ENCODE measurements around the gene TRAPPC3. TPM values are rescaled to one million over a fixed set of nuclear protein-coding genes. Genes with fewer than 3 reads are reported as not detected.
A peak's percentile ranks its signal among the peaks of the same experiment; 100 is the strongest.

TRAPPC3 gene
- total RNA-seq, 1 donor from 2014 or later, result 74.4 TPM

GRCh38 chr1:36154765-36155407 lies 5.6 kb upstream of the TRAPPC3 start:
- no peak for DNase-seq (ENCODE audit: low spot score)
- H3K36me3 Mint-ChIP-seq (ENCODE audit: low read depth), result peaks cover 10% of the 10 kb centered on the region
- H3K4me3 Mint-ChIP-seq, result peak overlapping the region; percentile 71
- H3K27ac Mint-ChIP-seq, result peak overlapping the region; percentile 71
- H3K27me3 Mint-ChIP-seq (ENCODE audit: insufficient read depth), result no peaks in the 10 kb centered on the region
- intact Hi-C loops (cut with micrococcal nuclease), result no loop called here
- no peaks in the 10 kb centered on the region for H3K9me3 Mint-ChIP-seq
- H3K4me1 Mint-ChIP-seq (ENCODE audit: low read depth), result peaks cover 70% of the 10 kb centered on the region

GRCh38 chr1:36154335-36154734 lies 5.0 kb upstream of the TRAPPC3 start:
- Mint-ChIP-seq H3K36me3 (ENCODE audit: low read depth) (peaks cover 6% of the 10 kb centered on the region), H3K4me1 (ENCODE audit: low read depth) (peaks cover 68% of the 10 kb centered on the region), H3K27me3 (ENCODE audit: insufficient read depth) (no peaks in the 10 kb centered on the region), H3K9me3 (no peaks in the 10 kb centered on the region), H3K27ac (peak overlapping the region; percentile 71), H3K4me3 (peak overlapping the region; percentile 71)
- intact Hi-C loops (cut with micrococcal nuclease), result no loop called here
- DNase-seq (ENCODE audit: low spot score), result no peak

GRCh38 chr1:36153476-36153875 lies 4.2 kb upstream of the TRAPPC3 start:
- Mint-ChIP-seq H3K4me3 (peak overlapping the region; percentile 57), H3K27ac (peak overlapping the region; percentile 22), H3K9me3 (no peaks in the 10 kb centered on the region), H3K36me3 (ENCODE audit: low read depth) (peaks cover 3% of the 10 kb centered on the region), H3K4me1 (ENCODE audit: low read depth) (peaks cover 68% of the 10 kb centered on the region), H3K27me3 (ENCODE audit: insufficient read depth) (no peaks in the 10 kb centered on the region)
- no peak for DNase-seq (ENCODE audit: low spot score)
- intact Hi-C loops (cut with micrococcal nuclease), result no loop called here

GRCh38 chr1:36151845-36152203 lies 2.5 kb upstream of the TRAPPC3 start:
- Mint-ChIP-seq H3K27ac (peak overlapping the region; percentile 82), H3K9me3 (no peaks in the 10 kb centered on the region), H3K4me3 (peak overlapping the region; percentile 62), H3K4me1 (ENCODE audit: low read depth) (peaks cover 66% of the 10 kb centered on the region), H3K27me3 (ENCODE audit: insufficient read depth) (no peaks in the 10 kb centered on the region), H3K36me3 (ENCODE audit: low read depth) (peaks cover 7% of the 10 kb centered on the region)
- intact Hi-C loops (cut with micrococcal nuclease), result no loop called here
- DNase-seq (ENCODE audit: low spot score), result peak; percentile 50

GRCh38 chr1:36151134-36151844 lies 2.0 kb upstream of the TRAPPC3 start:
- H3K27ac Mint-ChIP-seq, result peak overlapping the region; percentile 99
- H3K27me3 Mint-ChIP-seq (ENCODE audit: insufficient read depth), result no peaks in the 10 kb centered on the region
- H3K36me3 Mint-ChIP-seq (ENCODE audit: low read depth), result peaks cover 9% of the 10 kb centered on the region
- no peaks in the 10 kb centered on the region for H3K9me3 Mint-ChIP-seq
- DNase-seq (ENCODE audit: low spot score), result no peak
- peaks cover 68% of the 10 kb centered on the region for H3K4me1 Mint-ChIP-seq (ENCODE audit: low read depth)
- H3K4me3 Mint-ChIP-seq, result peak overlapping the region; percentile 92
- intact Hi-C loops (cut with micrococcal nuclease), result no loop called here

- no peaks in the 10 kb centered on the region for H3K27me3 Mint-ChIP-seq (ENCODE audit: insufficient read depth)
- peak; percentile 79 for DNase-seq (ENCODE audit: low spot score)
- H3K27ac Mint-ChIP-seq, result peak overlapping the region; percentile 99
- H3K4me1 Mint-ChIP-seq (ENCODE audit: low read depth), result peaks cover 68% of the 10 kb centered on the region
- peak overlapping the region; percentile 92 for H3K4me3 Mint-ChIP-seq
- H3K36me3 Mint-ChIP-seq (ENCODE audit: low read depth), result peaks cover 9% of the 10 kb centered on the region
- intact Hi-C loops (cut with micrococcal nuclease), result no loop called here
- no peaks in the 10 kb centered on the region for H3K9me3 Mint-ChIP-seq
Measured at GRCh38 chr1:36150296-36151133, 1.2 kb upstream of the TRAPPC3 start.

GRCh38 chr1:36149973-36150295 lies 648 bp upstream of the TRAPPC3 start:
- intact Hi-C loops (cut with micrococcal nuclease), result loop anchor here (1.0 to 5.0 kb wide), 16 partner anchors 7 to 1542 kb away; partner anchors contain the start of genes ADPRS, AGO1, AGO3 and CDCA8
- no peaks in the 10 kb centered on the region for H3K9me3 Mint-ChIP-seq
- H3K27ac Mint-ChIP-seq, result peak overlapping the region; percentile 99
- peaks cover 68% of the 10 kb centered on the region for H3K4me1 Mint-ChIP-seq (ENCODE audit: low read depth)
- H3K27me3 Mint-ChIP-seq (ENCODE audit: insufficient read depth), result no peaks in the 10 kb centered on the region
- peaks cover 9% of the 10 kb centered on the region for H3K36me3 Mint-ChIP-seq (ENCODE audit: low read depth)
- DNase-seq (ENCODE audit: low spot score), result no peak
- H3K4me3 Mint-ChIP-seq, result peak overlapping the region; percentile 92

- H3K36me3 Mint-ChIP-seq (ENCODE audit: low read depth), result peaks cover 13% of the 10 kb centered on the region
- H3K9me3 Mint-ChIP-seq, result no peaks in the 10 kb centered on the region
- DNase-seq (ENCODE audit: low spot score), result no peak
- no peaks in the 10 kb centered on the region for H3K27me3 Mint-ChIP-seq (ENCODE audit: insufficient read depth)
- intact Hi-C loops (cut with micrococcal nuclease), result loop anchor here (1.0 to 5.0 kb wide), 16 partner anchors 8 to 1543 kb away; partner anchors contain the start of genes ADPRS, AGO1, AGO3 and CDCA8
- H3K4me3 Mint-ChIP-seq, result peak overlapping the region; percentile 92
- H3K4me1 Mint-ChIP-seq (ENCODE audit: low read depth), result peaks cover 65% of the 10 kb centered on the region
- H3K27ac Mint-ChIP-seq, result peak overlapping the region; percentile 99
Measured at GRCh38 chr1:36148821-36149236, 457 bp downstream of the TRAPPC3 start.

- H3K4me1 Mint-ChIP-seq (ENCODE audit: low read depth), result peaks cover 58% of the 10 kb centered on the region
- no peak overlapping the region for H3K27ac Mint-ChIP-seq
- DNase-seq (ENCODE audit: low spot score), result no peak
- intact Hi-C loops (cut with micrococcal nuclease), result no loop called here
- no peak overlapping the region for H3K4me3 Mint-ChIP-seq
- H3K36me3 Mint-ChIP-seq (ENCODE audit: low read depth), result peaks cover 25% of the 10 kb centered on the region
- H3K9me3 Mint-ChIP-seq, result no peaks in the 10 kb centered on the region
- H3K27me3 Mint-ChIP-seq (ENCODE audit: insufficient read depth), result no peaks in the 10 kb centered on the region
Measured at GRCh38 chr1:36144413-36144812, 4.9 kb downstream of the TRAPPC3 start.

GRCh38 chr1:36143424-36143823 lies 5.9 kb downstream of the TRAPPC3 start:
- H3K27me3 Mint-ChIP-seq (ENCODE audit: insufficient read depth), result no peaks in the 10 kb centered on the region
- no peaks in the 10 kb centered on the region for H3K9me3 Mint-ChIP-seq
- intact Hi-C loops (cut with micrococcal nuclease), result no loop called here
- H3K36me3 Mint-ChIP-seq (ENCODE audit: low read depth), result peaks cover 25% of the 10 kb centered on the region
- H3K4me1 Mint-ChIP-seq (ENCODE audit: low read depth), result peaks cover 52% of the 10 kb centered on the region
- no peak overlapping the region for H3K27ac Mint-ChIP-seq
- no peak overlapping the region for H3K4me3 Mint-ChIP-seq
- no peak for DNase-seq (ENCODE audit: low spot score)

GRCh38 chr1:36142121-36142520 lies 7.2 kb downstream of the TRAPPC3 start:
- Mint-ChIP-seq H3K36me3 (ENCODE audit: low read depth) (peaks cover 25% of the 10 kb centered on the region), H3K4me1 (ENCODE audit: low read depth) (peaks cover 43% of the 10 kb centered on the region), H3K27me3 (ENCODE audit: insufficient read depth) (no peaks in the 10 kb centered on the region)

GRCh38 chr1:36139521-36139920 lies 9.8 kb downstream of the TRAPPC3 start:
- H3K36me3 Mint-ChIP-seq (ENCODE audit: low read depth), result peaks cover 18% of the 10 kb centered on the region
- no peak for DNase-seq (ENCODE audit: low spot score)
- H3K27me3 Mint-ChIP-seq (ENCODE audit: insufficient read depth), result no peaks in the 10 kb centered on the region
- H3K9me3 Mint-ChIP-seq, result no peaks in the 10 kb centered on the region
- peaks cover 36% of the 10 kb centered on the region for H3K4me1 Mint-ChIP-seq (ENCODE audit: low read depth)
- intact Hi-C loops (cut with micrococcal nuclease), result no loop called here
- H3K27ac Mint-ChIP-seq, result no peak overlapping the region
- no peak overlapping the region for H3K4me3 Mint-ChIP-seq

More at GRCh38 chr1:36142121-36142520, 7.2 kb downstream of the TRAPPC3 start:
- no peak for DNase-seq (ENCODE audit: low spot score)
- Mint-ChIP-seq H3K27ac (no peak overlapping the region), H3K9me3 (no peaks in the 10 kb centered on the region), H3K4me3 (no peak overlapping the region)
- intact Hi-C loops (cut with micrococcal nuclease), result no loop called here

- Mint-ChIP-seq H3K4me1 (ENCODE audit: low read depth) (peaks cover 24% of the 10 kb centered on the region), H3K27ac (no peak overlapping the region), H3K27me3 (ENCODE audit: insufficient read depth) (no peaks in the 10 kb centered on the region), H3K9me3 (no peaks in the 10 kb centered on the region), H3K36me3 (ENCODE audit: low read depth) (peaks cover 14% of the 10 kb centered on the region), H3K4me3 (no peak overlapping the region)
- no peak for DNase-seq (ENCODE audit: low spot score)
- intact Hi-C loops (cut with micrococcal nuclease), result no loop called here
Measured at GRCh38 chr1:36137776-36138175, 11.5 kb downstream of the TRAPPC3 start.

Measured in activated T-helper 1 cell treated with anti-CD3 and anti-CD28 coated beads, Interleukin-12 subunit alpha, Interleukin-12 subunit beta, Interleukin-2, Interleukin-4 antibody, amounts not matched to agents 30 ng/mL and 10 ng/mL and 1 ng/mL, durations not matched to agents 14 hours and 24 hours and 36 hours (primary cell).